ENCODE data around the gene RNASE8. TPM values are rescaled to one million over a fixed set of nuclear protein-coding genes. Genes with fewer than 3 reads are reported as not detected.

The RNASE8 gene
- total RNA-seq, 1 experiment from 2014 or later: not detected

DNA sequence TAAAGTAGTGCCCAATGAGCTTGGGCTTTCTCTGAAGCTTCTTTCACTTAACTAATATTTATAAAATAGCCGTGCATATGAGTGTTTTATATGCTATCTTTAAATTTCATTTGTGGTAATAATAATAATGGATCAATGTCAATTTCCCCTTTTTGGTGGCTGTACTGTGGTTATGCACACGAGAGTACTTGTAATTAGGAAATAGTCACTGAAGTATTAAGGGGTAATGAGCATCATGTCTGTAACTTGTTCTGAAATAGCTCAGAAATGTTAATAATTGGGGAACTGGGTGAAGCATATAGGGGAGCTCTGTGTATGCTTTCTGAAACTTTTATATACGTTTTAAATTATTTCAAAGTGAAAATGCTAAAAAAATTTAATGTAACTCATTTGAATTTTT lies 7.0 kb upstream of the RNASE8 start:
- DNase-seq: no peak
- TF ChIP-seq, protein P1, sequence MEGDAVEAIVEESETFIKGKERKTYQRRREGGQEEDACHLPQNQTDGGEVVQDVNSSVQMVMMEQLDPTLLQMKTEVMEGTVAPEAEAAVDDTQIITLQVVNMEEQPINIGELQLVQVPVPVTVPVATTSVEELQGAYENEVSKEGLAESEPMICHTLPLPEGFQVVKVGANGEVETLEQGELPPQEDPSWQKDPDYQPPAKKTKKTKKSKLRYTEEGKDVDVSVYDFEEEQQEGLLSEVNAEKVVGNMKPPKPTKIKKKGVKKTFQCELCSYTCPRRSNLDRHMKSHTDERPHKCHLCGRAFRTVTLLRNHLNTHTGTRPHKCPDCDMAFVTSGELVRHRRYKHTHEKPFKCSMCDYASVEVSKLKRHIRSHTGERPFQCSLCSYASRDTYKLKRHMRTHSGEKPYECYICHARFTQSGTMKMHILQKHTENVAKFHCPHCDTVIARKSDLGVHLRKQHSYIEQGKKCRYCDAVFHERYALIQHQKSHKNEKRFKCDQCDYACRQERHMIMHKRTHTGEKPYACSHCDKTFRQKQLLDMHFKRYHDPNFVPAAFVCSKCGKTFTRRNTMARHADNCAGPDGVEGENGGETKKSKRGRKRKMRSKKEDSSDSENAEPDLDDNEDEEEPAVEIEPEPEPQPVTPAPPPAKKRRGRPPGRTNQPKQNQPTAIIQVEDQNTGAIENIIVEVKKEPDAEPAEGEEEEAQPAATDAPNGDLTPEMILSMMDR (IDR thresholded peaks at IDR 0.05; ENCODE audit: insufficient read depth in 1 of 2, low read depth in 1 of 2, low read length in 1 of 2, severe bottlenecking in 1 of 2, unreplicated experiment in 1 of 2): no peak
- no peaks in the 10 kb centered on the region for H3K36me3 Mint-ChIP-seq (ENCODE audit: insufficient read depth, unreplicated experiment)
- no peaks in the 10 kb centered on the region for H3K9me3 Mint-ChIP-seq (ENCODE audit: unreplicated experiment)
- Histone ChIP-seq H3K4me1 (peaks cover 13% of the 10 kb centered on the region), H3K27me3 (replicated peaks; ENCODE audit: control insufficient read depth, insufficient read depth, low read length) (no peaks in the 10 kb centered on the region), H3K4me3 (ENCODE audit: low read depth, low read length) (no peak overlapping the region), H3K36me3 (ENCODE audit: control insufficient read depth, insufficient read depth, low read length) (no peaks in the 10 kb centered on the region), H3K9me3 (no peaks in the 10 kb centered on the region)
- H3K4me3 Mint-ChIP-seq (ENCODE audit: unreplicated experiment): no peak overlapping the region
- intact Hi-C loops (cut with micrococcal nuclease; ENCODE audit: unreplicated experiment): no loop called here
- H3K4me1 Mint-ChIP-seq (ENCODE audit: low read depth, unreplicated experiment): peaks cover 8% of the 10 kb centered on the region
- ChIA-PET POLR2A (no interaction called here), CTCF (interaction anchor here (1.2 to 1.3 kb wide), 2 partner anchors 36 to 54 kb away, joined by 5 read pairs; no protein-coding TSS in a partner anchor)
- BruUV-seq (replicated peaks): no TSS peak
- no peak overlapping the region for H3K27ac Mint-ChIP-seq (ENCODE audit: unreplicated experiment)
- H3K27me3 Mint-ChIP-seq (ENCODE audit: insufficient read depth, unreplicated experiment): no peaks in the 10 kb centered on the region

DNA sequence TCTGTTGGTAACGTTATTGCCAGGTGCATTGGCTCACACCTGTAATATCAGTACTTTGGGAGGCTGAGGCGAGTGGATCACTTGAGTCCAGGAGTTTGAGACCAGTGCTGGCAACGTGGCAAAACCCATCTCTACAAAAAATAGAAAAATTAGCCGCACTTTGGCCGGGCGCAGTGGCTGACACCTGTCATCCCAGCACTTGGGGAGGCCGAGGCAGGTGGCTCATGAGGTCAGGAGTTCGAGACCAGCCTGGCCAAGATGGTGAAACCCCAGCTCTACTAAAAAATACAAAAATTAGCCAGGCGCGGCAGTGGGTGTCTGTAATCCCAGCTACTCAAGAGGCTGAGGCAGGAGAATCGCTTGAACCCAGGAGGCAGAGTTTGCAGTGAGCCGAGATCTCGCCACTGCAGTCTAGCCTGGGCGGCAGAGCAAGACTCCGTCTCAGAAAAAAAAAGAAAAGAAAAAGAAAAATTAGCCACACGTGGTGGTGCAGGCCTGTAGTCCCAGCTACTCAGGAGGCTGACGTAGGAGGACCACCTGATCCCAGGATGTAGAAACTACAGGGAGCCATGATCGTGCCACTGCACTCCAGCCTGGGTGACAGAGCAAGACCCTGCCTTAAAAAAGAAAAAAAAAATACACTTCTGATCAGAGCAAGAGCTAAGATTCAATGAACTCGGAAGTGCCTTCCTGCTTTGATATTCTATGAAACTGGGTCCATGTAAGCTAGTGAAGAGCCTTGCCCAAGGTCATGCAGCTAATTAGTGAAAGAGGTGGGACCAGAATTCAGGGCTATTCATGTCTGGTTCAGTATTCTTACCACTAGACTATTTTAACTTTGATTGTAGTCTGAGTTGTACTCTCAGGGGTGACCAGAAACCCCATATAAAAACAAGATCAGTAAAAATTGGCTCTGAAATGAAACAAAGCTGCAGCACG lies 4.2 kb upstream of the RNASE8 start:
- H3K4me3 ChIP-seq (ENCODE audit: low read depth, low read length): no peak overlapping the region
- CTCF ChIA-PET: interaction anchor here (1.7 kb wide), 2 partner anchors 18 to 38 kb away, joined by 4 read pairs; no protein-coding TSS in a partner anchor
- TF ChIP-seq, protein P1 (IDR thresholded peaks at IDR 0.05; ENCODE audit: insufficient read depth in 1 of 2, low read depth in 1 of 2, low read length in 1 of 2, severe bottlenecking in 1 of 2, unreplicated experiment in 1 of 2): no peak
- no peaks in the 10 kb centered on the region for H3K36me3 ChIP-seq (ENCODE audit: control insufficient read depth, insufficient read depth, low read length)
- H3K9me3 ChIP-seq: no peaks in the 10 kb centered on the region
- Mint-ChIP-seq H3K36me3 (ENCODE audit: insufficient read depth, unreplicated experiment) (no peaks in the 10 kb centered on the region), H3K4me1 (ENCODE audit: low read depth, unreplicated experiment) (peaks cover 8% of the 10 kb centered on the region), H3K27ac (ENCODE audit: unreplicated experiment) (no peak overlapping the region), H3K9me3 (ENCODE audit: unreplicated experiment) (no peaks in the 10 kb centered on the region), H3K4me3 (ENCODE audit: unreplicated experiment) (no peak overlapping the region), H3K27me3 (ENCODE audit: insufficient read depth, unreplicated experiment) (no peaks in the 10 kb centered on the region)
- no TSS peak for BruUV-seq (replicated peaks)
- H3K27me3 ChIP-seq (replicated peaks; ENCODE audit: control insufficient read depth, insufficient read depth, low read length): no peaks in the 10 kb centered on the region
- no peak for DNase-seq
- peaks cover 17% of the 10 kb centered on the region for H3K4me1 ChIP-seq
- intact Hi-C loops (cut with micrococcal nuclease; ENCODE audit: unreplicated experiment): no loop called here
- POLR2A ChIA-PET: no interaction called here

DNA sequence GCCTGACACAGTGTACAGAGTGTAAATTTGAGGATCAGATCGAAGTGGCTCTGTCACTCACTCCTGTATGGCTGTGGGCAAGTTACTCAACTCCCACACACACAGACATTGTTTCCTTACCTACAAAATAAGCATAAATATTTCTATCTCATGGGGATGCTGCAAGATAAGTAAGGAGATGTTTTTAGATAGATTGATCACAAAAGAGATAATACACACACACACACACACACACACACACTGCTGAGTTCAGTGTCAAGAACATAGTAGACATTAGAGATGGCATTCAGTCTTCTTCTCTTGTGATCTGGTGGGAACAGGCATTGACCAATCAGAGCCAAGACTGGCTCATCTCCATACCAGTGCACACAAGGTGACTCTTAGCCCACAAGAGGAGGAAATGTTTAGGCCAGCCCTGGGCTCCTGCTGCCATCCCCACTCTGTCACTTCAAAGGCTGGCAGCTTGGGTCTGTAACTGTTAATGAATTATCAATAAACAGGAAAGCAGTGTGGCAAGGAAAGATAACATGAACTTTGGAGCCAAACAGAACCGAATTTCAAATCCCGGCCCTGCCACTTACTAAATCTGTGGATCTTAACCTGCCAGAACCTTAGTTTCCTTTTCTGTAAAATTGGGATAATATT lies 3.4 kb upstream of the RNASE8 start:
- ChIA-PET POLR2A (no interaction called here), CTCF (interaction anchor here (1.7 kb wide), 2 partner anchors 17 to 39 kb away, joined by 4 read pairs; no protein-coding TSS in a partner anchor)
- Histone ChIP-seq H3K4me3 (ENCODE audit: low read depth, low read length) (no peak overlapping the region), H3K4me1 (peaks cover 17% of the 10 kb centered on the region), H3K36me3 (ENCODE audit: control insufficient read depth, insufficient read depth, low read length) (no peaks in the 10 kb centered on the region), H3K27me3 (replicated peaks; ENCODE audit: control insufficient read depth, insufficient read depth, low read length) (no peaks in the 10 kb centered on the region), H3K9me3 (no peaks in the 10 kb centered on the region)
- peak overlapping the region; percentile 23 for H3K27ac Mint-ChIP-seq (ENCODE audit: unreplicated experiment)
- no peak overlapping the region for H3K4me3 Mint-ChIP-seq (ENCODE audit: unreplicated experiment)
- intact Hi-C loops (cut with micrococcal nuclease; ENCODE audit: unreplicated experiment): no loop called here
- DNase-seq: peak; percentile 36 to 47
- no TSS peak for BruUV-seq (replicated peaks)
- H3K36me3 Mint-ChIP-seq (ENCODE audit: insufficient read depth, unreplicated experiment): no peaks in the 10 kb centered on the region
- TF ChIP-seq, protein P1 (IDR thresholded peaks at IDR 0.05; ENCODE audit: insufficient read depth in 1 of 2, low read depth in 1 of 2, low read length in 1 of 2, severe bottlenecking in 1 of 2, unreplicated experiment in 1 of 2): no peak
- H3K27me3 Mint-ChIP-seq (ENCODE audit: insufficient read depth, unreplicated experiment): no peaks in the 10 kb centered on the region
- H3K9me3 Mint-ChIP-seq (ENCODE audit: unreplicated experiment): no peaks in the 10 kb centered on the region
- H3K4me1 Mint-ChIP-seq (ENCODE audit: low read depth, unreplicated experiment): peaks cover 8% of the 10 kb centered on the region

Measured in Caco-2 (cell line).